KMS-11 (cell line): ENCODE data around the gene RTN4.

Experiments
- H2AFZ ChIP-seq: fragments of 200-600 bp; sonication (generic); 2 replicates; pipeline ENCODE4 v1.6.1; 2016; ENCODE audit warnings: antibody characterized with exemption, mixed run types, low read depth
- H3K27ac ChIP-seq: fragments of 200-600 bp; sonication (generic); 2 replicates; pipeline ENCODE4 v1.6.1; 2016; ENCODE audit warnings: mild to moderate bottlenecking, mixed run types
- H3K27me3 ChIP-seq: fragments of 200-600 bp; sonication (generic); 2 replicates; pipeline ENCODE4 v1.6.1; 2017; ENCODE audit warnings: mild to moderate bottlenecking, low read depth, mixed run types, moderate library complexity; ENCODE audit not compliant: insufficient read depth
- H3K36me3 ChIP-seq: fragments of 200-600 bp; sonication (generic); 2 replicates; pipeline ENCODE4 v1.6.1; 2017; ENCODE audit warnings: mild to moderate bottlenecking, mixed run types; ENCODE audit not compliant: insufficient read depth
- H3K4me1 ChIP-seq: fragments of 200-600 bp; sonication (generic); 2 replicates; pipeline ENCODE4 v1.6.1; 2016; ENCODE audit warnings: mild to moderate bottlenecking, low read depth, mixed run types; ENCODE audit not compliant: poor library complexity, severe bottlenecking
- H3K4me2 ChIP-seq: fragments of 200-600 bp; sonication (generic); 2 replicates; pipeline ENCODE4 v1.7.0; 2016; ENCODE audit warnings: mild to moderate bottlenecking, mixed run types
- H3K4me3 ChIP-seq: fragments of 200-600 bp; sonication (generic); IDR thresholded peaks from 2 replicates; pipeline ENCODE4 v1.6.1; 2017; ENCODE audit warnings: low read depth, low read length, mixed read lengths; ENCODE audit not compliant: insufficient read depth
- H3K79me2 ChIP-seq: fragments of 200-600 bp; sonication (generic); 2 replicates; pipeline ENCODE4 v1.6.1; 2016; ENCODE audit warnings: low read depth, mixed run types; ENCODE audit not compliant: insufficient read depth
- H3K9ac ChIP-seq: fragments of 200-600 bp; sonication (generic); 2 replicates; pipeline ENCODE4 v1.6.1; 2016; ENCODE audit warnings: mild to moderate bottlenecking, mixed run types
- H4K20me1 ChIP-seq: fragments of 200-600 bp; sonication (generic); 2 replicates; pipeline ENCODE4 v1.6.1; 2016; ENCODE audit warnings: mild to moderate bottlenecking, mixed run types; ENCODE audit not compliant: insufficient read depth
- CTCF ChIP-seq: fragments of 200-600 bp; sonication (generic); conservative IDR thresholded peaks from 2 replicates; pipeline ENCODE4 v1.6.1; 2017; ENCODE audit warnings: low read depth, mild to moderate bottlenecking, antibody characterized with exemption, low read length, moderate library complexity, mixed read lengths

The RTN4 gene

GRCh38 chr2:55014962-55015939, 35.0 kb downstream of the RTN4 start:
- TF ChIP-seq CTCF: peak; percentile 68
- peaks cover 89% of the 10 kb centered on the region for H3K79me2 ChIP-seq
- H4K20me1 ChIP-seq: peaks cover 8% of the 10 kb centered on the region; the same call in 1 of the 2 replicates
- H3K4me2 ChIP-seq: peak overlapping the region; percentile 1; the same call in 1 of the 2 replicates
- no peak overlapping the region for H3K4me3 ChIP-seq
- H3K27me3 ChIP-seq: no peaks in the 10 kb centered on the region
- peaks cover 53% of the 10 kb centered on the region for H3K4me1 ChIP-seq
- no peak overlapping the region for H3K27ac ChIP-seq
- H3K36me3 ChIP-seq: no peaks in the 10 kb centered on the region
- H2AFZ ChIP-seq: no peak overlapping the region
- H3K9ac ChIP-seq: no peak overlapping the region

GRCh38 chr2:55013936-55014335, 36.3 kb downstream of the RTN4 start:
- H3K4me1 ChIP-seq: peaks cover 66% of the 10 kb centered on the region

GRCh38 chr2:55012672-55013484, 37.4 kb downstream of the RTN4 start:
- H4K20me1 ChIP-seq: peaks cover 9% of the 10 kb centered on the region; the same call in 1 of the 2 replicates
- no peak overlapping the region for H3K4me3 ChIP-seq
- H3K36me3 ChIP-seq: no peaks in the 10 kb centered on the region
- no peak overlapping the region; the same call in 1 of the 2 replicates for H3K4me2 ChIP-seq
- H3K27ac ChIP-seq: 0 out of 2 replicates have a peak overlapping the region, but pooled peaks have one; percentile 1
- H3K4me1 ChIP-seq: peaks cover 75% of the 10 kb centered on the region
- H3K79me2 ChIP-seq: peaks cover 96% of the 10 kb centered on the region
- no peaks in the 10 kb centered on the region for H3K27me3 ChIP-seq
- no peak for TF ChIP-seq CTCF
- no peak overlapping the region for H2AFZ ChIP-seq
- no peak overlapping the region for H3K9ac ChIP-seq

More at GRCh38 chr2:55013936-55014335, 36.3 kb downstream of the RTN4 start:
- peak; percentile 18; the same call in 1 of the 2 replicates for TF ChIP-seq CTCF
- no peaks in the 10 kb centered on the region for H3K36me3 ChIP-seq
- H3K9ac ChIP-seq: no peak overlapping the region
- no peaks in the 10 kb centered on the region for H3K27me3 ChIP-seq
- H3K4me3 ChIP-seq: no peak overlapping the region
- H4K20me1 ChIP-seq: peaks cover 9% of the 10 kb centered on the region; the same call in 1 of the 2 replicates
- no peak overlapping the region for H3K4me2 ChIP-seq
- no peak overlapping the region for H2AFZ ChIP-seq
- H3K79me2 ChIP-seq: peaks cover 96% of the 10 kb centered on the region
- H3K27ac ChIP-seq: no peak overlapping the region
